ENCODE data around the gene TMEM131L.

Gene TMEM131L

GRCh38 chr4:153529646-153530045, 63.5 kb downstream of the TMEM131L start:
- Mint-ChIP-seq H3K4me1 (ENCODE audit: low read depth) (peaks cover 90% of the 10 kb centered on the region), H3K27me3 (no peaks in the 10 kb centered on the region), H3K27ac (peak overlapping the region; percentile 98), H3K4me3 (peak overlapping the region; percentile 80), H3K9me3 (ENCODE audit: low read depth) (no peaks in the 10 kb centered on the region), H3K36me3 (peaks cover 10% of the 10 kb centered on the region)

DNA sequence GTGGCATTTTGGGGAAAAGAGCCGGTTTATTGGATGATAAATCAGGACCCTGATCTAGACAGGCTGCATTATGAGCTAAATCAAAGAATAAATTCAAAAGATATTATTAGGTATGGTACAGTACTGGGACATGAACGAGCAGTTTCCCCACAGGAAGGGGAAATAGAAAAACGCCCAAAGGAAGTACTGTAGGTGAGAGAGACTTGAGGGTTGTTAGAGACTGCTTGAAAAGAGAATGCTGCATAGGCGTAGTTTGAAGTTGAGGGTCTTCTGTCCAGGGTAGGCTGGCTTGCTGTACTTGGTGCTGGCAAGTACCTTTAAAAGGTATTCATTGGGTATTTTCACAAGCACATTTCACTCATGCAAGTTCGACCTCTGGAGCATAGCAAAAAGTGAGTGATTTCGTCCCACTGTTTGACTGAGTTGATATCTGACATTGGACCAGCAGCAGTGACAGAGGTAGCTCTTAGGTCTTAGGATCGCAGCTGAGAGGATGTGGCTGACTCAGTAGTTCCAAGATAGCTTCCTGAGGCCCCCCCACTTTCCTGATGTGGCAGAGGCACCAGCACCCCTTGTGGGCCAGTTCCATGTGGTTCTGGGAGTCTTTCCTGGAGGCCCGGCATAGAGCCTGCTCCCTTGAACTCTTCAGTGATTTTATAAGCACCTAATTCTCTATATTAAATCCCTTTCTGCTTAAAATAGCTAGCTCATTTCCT, 64.3 kb downstream of the TMEM131L start:
- H3K36me3 Mint-ChIP-seq, result peaks cover 16% of the 10 kb centered on the region
- H3K27ac Mint-ChIP-seq, result peak overlapping the region; percentile 98
- no peaks in the 10 kb centered on the region for H3K9me3 Mint-ChIP-seq (ENCODE audit: low read depth)
- no peaks in the 10 kb centered on the region for H3K27me3 Mint-ChIP-seq
- H3K4me3 Mint-ChIP-seq, result peak overlapping the region; percentile 80
- peaks cover 90% of the 10 kb centered on the region for H3K4me1 Mint-ChIP-seq (ENCODE audit: low read depth)

DNA sequence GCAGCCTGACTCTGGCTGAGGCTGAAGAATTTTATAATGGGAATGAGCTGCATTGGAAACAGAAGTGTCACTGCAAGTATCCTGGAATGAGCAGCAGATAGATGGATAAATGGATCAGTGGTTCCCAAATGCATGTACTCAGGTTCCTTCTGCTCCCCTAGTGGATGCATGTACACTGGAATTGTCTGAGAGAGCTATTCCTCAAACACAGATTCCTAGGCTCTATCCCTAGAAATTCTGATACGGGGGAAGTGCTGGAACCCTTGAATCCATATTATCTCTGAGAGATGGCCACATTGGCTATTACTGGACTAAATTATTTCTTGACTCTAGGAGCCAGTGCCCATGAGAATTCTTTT, 64.8 kb downstream of the TMEM131L start:
- Mint-ChIP-seq H3K36me3 (peaks cover 16% of the 10 kb centered on the region), H3K9me3 (ENCODE audit: low read depth) (no peaks in the 10 kb centered on the region), H3K27me3 (no peaks in the 10 kb centered on the region), H3K27ac (peak overlapping the region; percentile 98), H3K4me3 (peak overlapping the region; percentile 80), H3K4me1 (ENCODE audit: low read depth) (peaks cover 93% of the 10 kb centered on the region)

- Mint-ChIP-seq H3K4me3 (peak overlapping the region; percentile 64), H3K4me1 (ENCODE audit: low read depth) (peaks cover 94% of the 10 kb centered on the region), H3K27ac (peak overlapping the region; percentile 91)
These were observed 65.9 kb downstream of the TMEM131L start for GRCh38 chr4:153531976-153532626.

DNA sequence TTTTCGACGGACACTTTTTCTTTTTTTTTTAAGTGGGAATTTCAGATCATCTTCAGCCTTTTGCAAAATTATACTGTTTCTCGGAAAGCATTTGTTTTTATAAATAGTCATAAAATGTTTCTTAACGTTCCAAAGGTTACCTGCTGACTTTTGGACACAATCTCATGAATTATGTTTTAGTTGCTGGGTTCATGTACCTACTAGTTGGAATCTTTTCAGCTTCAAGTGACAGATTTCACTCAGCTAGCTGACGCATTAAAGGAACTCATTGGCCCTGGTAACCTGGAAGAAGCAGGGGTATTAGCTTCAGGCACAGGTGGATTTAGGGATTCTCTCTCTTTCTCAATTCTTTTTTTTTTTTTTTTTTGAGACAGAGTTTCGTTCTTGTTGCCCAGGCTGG, 66.5 kb downstream of the TMEM131L start:
- Mint-ChIP-seq H3K27ac (peak overlapping the region; percentile 94), H3K27me3 (no peaks in the 10 kb centered on the region), H3K4me3 (no peak overlapping the region), H3K36me3 (peaks cover 10% of the 10 kb centered on the region), H3K9me3 (ENCODE audit: low read depth) (no peaks in the 10 kb centered on the region), H3K4me1 (ENCODE audit: low read depth) (peaks cover 94% of the 10 kb centered on the region)

More at GRCh38 chr4:153531976-153532626, 65.9 kb downstream of the TMEM131L start:
- peaks cover 12% of the 10 kb centered on the region for H3K36me3 Mint-ChIP-seq
- no peaks in the 10 kb centered on the region for H3K27me3 Mint-ChIP-seq
- no peaks in the 10 kb centered on the region for H3K9me3 Mint-ChIP-seq (ENCODE audit: low read depth)

- Mint-ChIP-seq H3K27me3 (no peaks in the 10 kb centered on the region), H3K4me1 (ENCODE audit: low read depth) (peaks cover 93% of the 10 kb centered on the region), H3K9me3 (ENCODE audit: low read depth) (no peaks in the 10 kb centered on the region), H3K36me3 (peaks cover 10% of the 10 kb centered on the region), H3K27ac (peak overlapping the region; percentile 94), H3K4me3 (no peak overlapping the region)
These were observed 67.2 kb downstream of the TMEM131L start for GRCh38 chr4:153533387-153533786.

DNA sequence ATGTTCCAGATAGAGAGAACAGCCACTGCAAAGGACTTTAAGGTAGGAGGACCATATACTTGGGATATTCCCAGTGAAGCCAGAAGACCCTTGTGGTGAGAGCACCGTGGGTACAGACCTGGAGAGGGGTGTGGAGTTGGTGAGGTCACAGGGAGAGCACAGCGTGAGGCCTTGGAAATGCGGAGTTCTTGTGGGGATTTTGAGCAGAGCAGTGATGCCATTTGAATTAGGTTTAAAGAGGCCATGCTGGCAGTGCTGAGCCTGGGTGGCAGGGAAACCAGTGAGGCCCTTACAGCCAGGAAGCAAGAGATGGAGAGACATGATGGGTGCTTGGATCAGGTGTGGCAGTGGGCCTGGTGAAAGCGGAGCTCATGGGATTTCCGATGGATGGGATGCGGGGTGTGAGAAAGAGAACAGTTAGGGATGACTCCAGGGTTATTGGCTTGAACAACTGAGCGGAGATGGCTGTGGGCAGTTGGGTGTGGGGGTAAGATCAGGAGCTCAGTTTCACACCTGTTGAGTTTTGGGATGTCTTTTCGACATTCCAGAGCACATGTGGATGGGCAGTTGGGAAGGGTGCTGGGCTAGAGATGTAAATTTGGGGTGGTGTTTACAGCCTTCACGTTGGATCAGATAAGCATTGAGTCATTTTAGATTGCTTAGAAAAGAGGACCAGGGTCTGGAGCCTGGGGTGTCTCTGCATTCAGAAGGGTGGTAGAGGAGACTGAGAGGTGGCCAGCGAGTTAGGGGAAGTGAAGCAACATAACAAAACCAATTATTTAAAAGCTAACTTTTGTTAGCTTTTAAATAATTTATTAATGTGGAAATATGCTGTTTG, 68.9 kb downstream of the TMEM131L start:
- Mint-ChIP-seq H3K27ac (peak overlapping the region; percentile 94), H3K4me3 (peak overlapping the region; percentile 27), H3K27me3 (no peaks in the 10 kb centered on the region), H3K4me1 (ENCODE audit: low read depth) (peaks cover 89% of the 10 kb centered on the region), H3K9me3 (ENCODE audit: low read depth) (no peaks in the 10 kb centered on the region), H3K36me3 (peaks cover 10% of the 10 kb centered on the region)

- Mint-ChIP-seq H3K27ac (peak overlapping the region; percentile 94), H3K27me3 (no peaks in the 10 kb centered on the region), H3K36me3 (peaks cover 10% of the 10 kb centered on the region), H3K4me3 (peak overlapping the region; percentile 22), H3K9me3 (ENCODE audit: low read depth) (no peaks in the 10 kb centered on the region), H3K4me1 (ENCODE audit: low read depth) (peaks cover 89% of the 10 kb centered on the region)
These were observed 69.8 kb downstream of the TMEM131L start for GRCh38 chr4:153535772-153536513.

- Mint-ChIP-seq H3K4me1 (ENCODE audit: low read depth) (peaks cover 89% of the 10 kb centered on the region), H3K27ac (peak overlapping the region; percentile 92), H3K27me3 (no peaks in the 10 kb centered on the region), H3K9me3 (ENCODE audit: low read depth) (no peaks in the 10 kb centered on the region), H3K36me3 (peaks cover 9% of the 10 kb centered on the region), H3K4me3 (peak overlapping the region; percentile 60)
These were observed 71.4 kb downstream of the TMEM131L start for GRCh38 chr4:153537493-153537960.

GRCh38 chr4:153538487-153539357, 72.6 kb downstream of the TMEM131L start:
- Mint-ChIP-seq H3K9me3 (ENCODE audit: low read depth) (no peaks in the 10 kb centered on the region), H3K36me3 (peaks cover 10% of the 10 kb centered on the region), H3K27ac (peak overlapping the region; percentile 66), H3K4me1 (ENCODE audit: low read depth) (peaks cover 90% of the 10 kb centered on the region), H3K4me3 (no peak overlapping the region), H3K27me3 (no peaks in the 10 kb centered on the region)

GRCh38 chr4:153539422-153539821, 73.3 kb downstream of the TMEM131L start:
- peaks cover 89% of the 10 kb centered on the region for H3K4me1 Mint-ChIP-seq (ENCODE audit: low read depth)
- peaks cover 10% of the 10 kb centered on the region for H3K36me3 Mint-ChIP-seq
- no peaks in the 10 kb centered on the region for H3K27me3 Mint-ChIP-seq
- peak overlapping the region; percentile 92 for H3K27ac Mint-ChIP-seq
- H3K4me3 Mint-ChIP-seq, result no peak overlapping the region
- H3K9me3 Mint-ChIP-seq (ENCODE audit: low read depth), result no peaks in the 10 kb centered on the region

DNA sequence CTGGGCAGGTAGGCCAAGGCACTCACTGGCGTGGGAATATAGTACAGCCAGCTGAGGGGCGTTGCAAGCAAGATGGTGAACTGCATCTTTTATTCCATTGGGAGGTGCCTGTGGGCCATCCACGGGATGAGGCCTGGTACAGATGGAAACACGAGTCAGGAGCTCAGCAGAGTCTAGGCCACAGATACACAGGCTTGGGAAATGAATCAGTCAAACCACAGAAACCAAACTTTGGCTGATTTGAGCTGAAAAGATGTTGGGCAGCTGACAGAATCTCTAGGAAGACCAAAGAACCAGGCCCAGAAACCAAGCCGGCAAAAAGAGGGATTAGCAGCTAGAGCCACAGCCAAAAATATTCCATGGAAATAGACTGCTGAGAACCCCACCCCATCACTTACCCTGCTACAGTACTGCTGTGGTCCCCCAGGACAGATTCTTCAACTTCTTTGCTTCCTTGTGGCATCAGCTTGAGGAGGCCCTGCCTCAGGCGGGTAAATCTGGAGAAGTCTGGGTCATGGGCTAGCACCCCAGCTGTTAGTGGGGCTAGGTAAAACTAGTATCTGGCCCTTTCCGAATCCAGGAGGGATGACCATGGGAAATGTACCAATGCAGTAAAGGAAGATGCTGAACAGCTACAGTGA, 75.4 kb downstream of the TMEM131L start:
- peak overlapping the region; percentile 51 for H3K4me3 Mint-ChIP-seq
- H3K4me1 Mint-ChIP-seq (ENCODE audit: low read depth), result peaks cover 85% of the 10 kb centered on the region

DNA sequence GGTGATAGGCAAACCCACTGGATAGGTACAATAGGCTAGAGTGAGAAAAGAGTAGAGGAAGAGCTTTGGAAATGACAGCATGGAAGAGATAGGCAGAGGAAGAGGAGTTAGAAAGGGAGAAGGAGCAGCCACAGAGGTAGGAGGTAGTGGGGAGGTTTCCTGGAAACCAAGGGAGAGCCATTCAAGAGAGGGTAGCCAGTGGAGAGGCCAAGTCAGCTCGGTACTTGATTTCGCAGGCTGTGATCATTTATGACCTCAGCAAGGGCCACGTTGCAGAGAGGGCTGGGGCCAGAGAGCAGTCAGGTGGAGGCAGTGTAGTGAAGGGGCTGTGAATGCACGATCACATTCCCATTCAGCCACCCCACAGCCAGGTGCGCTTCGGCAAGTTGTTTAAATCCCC, 76.0 kb downstream of the TMEM131L start:
- no peaks in the 10 kb centered on the region for H3K9me3 Mint-ChIP-seq (ENCODE audit: low read depth)
- peak overlapping the region; percentile 25 for H3K27ac Mint-ChIP-seq
- H3K4me3 Mint-ChIP-seq, result peak overlapping the region; percentile 51
- no peaks in the 10 kb centered on the region for H3K27me3 Mint-ChIP-seq
- peaks cover 80% of the 10 kb centered on the region for H3K4me1 Mint-ChIP-seq (ENCODE audit: low read depth)
- peaks cover 8% of the 10 kb centered on the region for H3K36me3 Mint-ChIP-seq

More for the DNA sequence above, 75.4 kb downstream of the TMEM131L start:
- no peaks in the 10 kb centered on the region for H3K27me3 Mint-ChIP-seq
- peaks cover 8% of the 10 kb centered on the region for H3K36me3 Mint-ChIP-seq
- no peaks in the 10 kb centered on the region for H3K9me3 Mint-ChIP-seq (ENCODE audit: low read depth)
- H3K27ac Mint-ChIP-seq, result peak overlapping the region; percentile 25

Measured in activated naive CD8-positive, alpha-beta T cell (primary cell).